NCI-H1930 (cell line): Measurements from ENCODE around the gene RFX1.
"Not testable (repeated sequence)": the region's sequence is repeated elsewhere in the genome, so short reads cannot be mapped to it uniquely, and the experiment has no call there.

Experiments
- DNase-seq, 2 experiments: peaks; one replicate each; lab custom pipeline; 2025; lab: John Stamatoyannopoulos, UW

Gene RFX1

GRCh38 chr19:14027856-14028450, 21.8 kb upstream of the RFX1 start, which contains the start of gene RLN3:
TSS of gene RLN3 (plus strand) at chr19:14028148. CDS start at chr19:14028205, 57 bp downstream.
- DNase-seq: no peak

DNA sequence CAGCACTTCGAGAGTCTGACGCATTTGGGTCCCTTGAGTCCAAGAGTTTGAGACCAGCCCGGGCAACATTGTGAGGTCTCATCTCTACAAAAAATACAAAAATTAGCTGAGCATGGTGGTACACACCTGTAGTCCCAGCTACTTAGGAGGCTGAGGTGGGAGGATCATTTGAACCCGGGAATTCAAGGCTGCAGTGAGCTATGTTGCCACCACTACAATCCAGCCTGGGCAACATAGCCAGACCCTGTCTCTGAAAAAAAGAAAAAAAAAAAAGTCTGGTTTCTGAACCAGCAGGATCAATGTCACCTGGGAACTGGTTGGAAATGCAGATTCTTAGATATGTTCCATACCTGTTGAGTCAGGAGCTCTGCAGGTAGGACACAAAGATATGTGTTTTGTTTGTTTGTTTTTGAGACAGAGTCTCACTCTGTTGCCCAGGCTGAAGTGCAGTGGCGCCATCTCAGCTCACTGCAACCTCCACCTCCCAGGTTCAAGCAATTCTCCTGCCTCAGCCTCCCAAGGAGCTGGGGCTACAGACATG, 20.6 kb upstream of the RFX1 start:
- DNase-seq: not testable (repeated sequence)

DNA sequence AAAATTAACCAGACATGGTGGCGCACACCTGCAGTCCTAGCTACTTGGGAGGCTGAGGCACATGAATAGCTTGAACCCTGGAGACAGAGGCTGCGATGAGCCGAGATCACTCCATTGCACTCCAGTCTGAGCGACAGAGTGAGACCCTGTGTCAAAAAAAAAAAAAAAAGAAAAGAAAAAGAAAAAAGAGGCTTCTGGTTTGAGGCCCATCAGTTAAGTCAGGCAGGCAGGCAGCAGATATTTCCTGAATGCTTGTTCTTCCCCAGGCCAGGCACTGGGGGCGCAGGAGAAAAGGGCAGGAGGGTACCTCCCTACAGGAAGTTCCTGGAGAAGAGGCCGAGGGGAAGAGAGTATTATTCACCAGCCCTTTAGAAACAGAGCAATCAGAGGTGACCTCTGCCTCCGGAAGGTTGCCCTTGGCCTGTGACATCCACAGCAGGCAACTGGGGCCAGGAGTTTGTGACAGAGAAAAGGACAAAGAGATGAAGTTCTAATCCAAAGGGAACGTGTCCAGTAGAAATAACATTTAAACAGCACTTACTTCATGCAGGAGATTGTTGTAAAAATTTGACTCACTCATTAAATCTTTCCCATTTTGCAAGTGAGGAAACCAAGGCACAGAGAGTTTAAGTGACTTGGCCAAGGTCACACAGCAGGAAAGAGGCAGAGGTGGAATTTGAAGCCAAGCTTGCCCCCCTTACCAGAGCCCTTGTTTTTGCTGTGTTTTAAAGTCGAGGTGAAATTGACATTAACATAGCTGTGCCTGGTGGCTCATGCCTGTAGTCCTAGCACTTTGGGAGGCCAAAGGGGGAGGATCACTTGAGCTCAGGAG, 17.5 kb upstream of the RFX1 start:
- no peak for DNase-seq

- no peak for DNase-seq
Measured at GRCh38 chr19:14022469-14022868, 16.3 kb upstream of the RFX1 start.

DNA sequence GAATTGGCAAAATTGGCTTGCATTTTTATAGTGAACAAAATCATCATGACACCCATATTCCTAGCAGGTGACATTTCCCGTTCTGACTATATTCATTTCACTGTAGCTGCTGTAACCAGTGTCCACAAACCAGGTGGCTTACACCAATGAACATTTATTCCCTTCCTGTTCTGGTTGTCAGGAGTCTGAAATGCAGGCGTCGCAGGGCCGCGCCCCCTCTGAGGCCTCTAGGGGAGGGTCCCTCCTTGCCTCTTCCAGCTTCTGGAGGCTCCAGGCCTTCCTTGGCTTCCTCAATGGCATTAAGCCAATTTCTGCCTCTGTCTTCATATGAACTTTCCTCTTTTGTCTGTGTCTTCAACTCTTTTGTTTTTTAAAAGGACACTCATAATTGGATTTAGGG, 15.4 kb upstream of the RFX1 start:
- DNase-seq: no peak

DNA sequence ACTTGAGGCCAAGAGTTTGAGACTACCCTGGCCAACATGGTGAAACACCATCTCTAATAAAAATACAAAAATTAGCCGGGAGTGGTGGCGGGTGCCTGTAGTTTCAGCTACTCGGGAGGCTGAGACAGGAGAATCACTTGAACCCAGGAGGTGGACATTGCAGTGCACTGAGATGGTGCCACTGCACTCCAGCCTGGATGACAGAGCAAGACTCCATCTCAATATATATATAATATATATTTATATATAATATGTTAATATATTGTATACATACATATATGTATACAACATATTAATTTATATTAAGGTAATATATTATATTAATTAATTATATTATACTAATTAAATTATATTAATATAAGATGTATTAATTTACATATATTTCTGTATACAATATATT, 13.6 kb upstream of the RFX1 start:
- not testable (repeated sequence) for DNase-seq

GRCh38 chr19:14019100-14019499, 13.0 kb upstream of the RFX1 start:
- DNase-seq: no peak

GRCh38 chr19:14015524-14016035, 9.5 kb upstream of the RFX1 start:
- no peak for DNase-seq

DNA sequence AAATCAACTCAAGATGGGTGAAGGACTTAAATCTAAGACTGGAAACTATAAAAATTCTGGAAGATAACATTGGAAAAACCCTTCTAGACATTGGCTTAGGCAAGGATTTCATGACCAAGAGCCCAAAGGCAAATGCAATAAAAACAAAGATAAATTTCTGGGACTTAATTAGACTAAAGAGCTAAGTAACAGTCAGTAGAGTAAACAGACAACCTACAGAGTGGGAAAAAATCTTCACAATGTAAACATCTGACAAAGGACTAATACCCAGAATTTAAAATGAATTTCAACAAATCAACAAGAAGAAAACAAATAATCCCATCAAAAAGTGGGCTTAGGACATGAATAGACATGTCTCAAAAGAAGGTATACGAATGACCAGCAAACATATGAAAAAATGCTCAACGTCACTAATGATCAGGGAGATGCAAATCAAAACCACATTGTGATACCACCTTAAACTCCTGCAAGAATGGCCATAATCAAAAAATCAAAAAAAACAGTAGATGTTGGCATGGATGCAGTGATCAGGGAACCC, 6.3 kb upstream of the RFX1 start:
- DNase-seq: no peak

- DNase-seq: peak in 1 of 2 experiments; percentile 81
Measured at GRCh38 chr19:14006766-14007562, 844 bp upstream of the RFX1 start.

DNA sequence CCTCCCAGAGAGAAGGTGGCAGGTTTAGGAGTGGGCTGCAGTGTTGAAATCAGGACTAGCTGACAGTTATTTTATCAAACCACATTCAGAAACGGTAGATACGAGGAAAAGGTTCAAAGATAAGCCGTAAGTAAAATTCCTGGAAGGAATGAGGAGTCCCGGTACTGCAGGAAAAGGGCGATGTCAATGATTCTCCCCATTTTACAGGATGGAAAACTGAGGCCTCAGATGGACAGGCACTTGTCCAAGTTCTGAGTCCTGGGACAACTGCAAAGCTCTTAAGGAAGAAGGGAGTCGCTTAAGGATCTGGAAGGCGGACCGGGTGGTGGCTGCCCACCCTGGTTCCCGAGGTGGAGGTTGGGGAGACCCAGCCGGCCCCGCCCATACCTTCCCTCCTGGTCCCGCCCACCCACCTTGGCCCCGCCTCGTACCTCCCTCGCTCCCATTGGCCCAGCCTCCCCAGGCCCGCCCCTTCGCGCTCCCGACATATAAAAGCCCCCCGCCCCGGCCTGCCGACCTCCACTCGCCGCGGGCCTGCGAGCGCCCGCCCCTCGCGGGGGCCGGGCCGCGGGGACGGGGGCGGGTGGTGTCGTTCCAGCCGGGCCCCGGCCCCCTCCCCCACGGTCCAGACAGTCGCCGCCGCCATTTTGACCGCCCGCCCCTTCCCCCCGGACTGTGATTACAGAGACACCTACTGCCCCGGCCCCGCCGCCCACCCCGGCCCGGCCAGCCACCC, 603 bp downstream of the RFX1 start:
- peak; percentile 57 to 69 for DNase-seq

DNA sequence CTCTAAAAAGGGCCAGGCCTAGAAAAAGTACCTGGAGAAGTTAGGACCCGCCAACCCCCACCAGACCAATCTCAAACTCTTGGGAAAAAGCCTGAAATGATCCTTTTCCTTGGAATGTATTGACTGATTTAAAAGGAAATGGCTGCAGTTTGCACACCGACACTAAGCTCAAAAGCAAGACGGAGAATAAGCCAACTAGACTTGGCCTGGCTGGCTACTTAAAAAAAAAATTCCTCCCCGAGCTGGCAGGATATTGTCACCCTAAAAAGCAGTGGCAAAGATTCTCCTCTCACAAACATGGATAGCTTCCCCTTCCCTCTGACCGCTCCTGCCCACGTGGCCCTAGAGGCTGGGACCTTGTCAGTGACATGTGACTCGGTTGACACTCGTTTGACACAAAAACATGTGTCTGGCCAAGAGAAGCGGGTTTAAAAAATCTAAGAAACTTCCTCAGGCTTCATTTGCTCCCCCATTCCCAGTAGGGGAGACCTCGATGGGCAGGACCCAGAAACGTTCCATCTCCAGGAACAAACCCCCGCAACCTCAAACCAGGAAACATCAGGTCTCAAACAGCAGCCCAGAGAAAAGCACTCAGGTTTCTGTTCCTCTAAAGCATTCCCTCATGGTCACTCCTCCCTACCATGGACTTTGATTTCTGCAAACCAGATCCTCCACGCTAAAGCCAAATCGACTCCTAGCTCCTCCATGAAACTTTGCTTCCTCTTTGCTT, 1.3 kb downstream of the RFX1 start:
- no peak for DNase-seq

DNA sequence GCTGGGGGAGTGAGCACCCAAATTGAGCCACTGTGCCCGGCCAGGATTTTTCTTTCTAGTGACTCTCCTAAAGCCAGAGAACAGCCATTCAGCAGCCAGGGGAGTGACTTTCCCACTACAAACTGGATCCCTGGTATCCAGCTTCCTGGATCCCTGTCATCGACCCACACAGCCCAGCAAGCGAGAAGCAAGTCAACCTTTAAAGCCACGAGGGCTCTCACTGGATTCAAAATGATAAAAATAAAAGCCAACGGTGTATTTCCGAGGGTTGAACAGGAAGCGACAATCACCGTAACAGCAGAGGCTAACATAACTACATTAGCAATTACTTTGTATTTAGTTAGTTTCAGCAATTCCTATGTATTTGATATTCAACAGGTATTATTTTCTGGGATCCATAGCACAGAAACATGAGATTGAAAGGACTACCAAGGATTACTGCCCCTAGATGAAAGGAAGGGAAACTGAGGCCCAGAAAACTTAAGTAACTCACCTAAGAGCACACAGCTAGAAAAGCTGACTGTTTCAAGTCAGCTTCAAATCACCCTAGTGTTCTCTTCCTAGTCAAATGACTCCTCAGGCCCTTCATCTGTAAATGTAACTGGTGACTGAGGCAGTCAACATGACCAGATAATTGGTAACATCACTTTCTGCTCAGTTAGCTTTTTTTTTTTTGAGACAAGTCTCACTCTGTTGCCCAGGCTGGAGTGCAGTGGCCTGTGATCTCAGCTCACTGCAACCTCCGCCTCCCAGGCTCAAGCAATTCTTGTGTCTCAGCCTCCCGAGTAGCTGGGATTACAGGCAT, 2.7 kb downstream of the RFX1 start:
- DNase-seq: no peak

- DNase-seq: no peak
Measured at GRCh38 chr19:14002571-14003250, 3.4 kb downstream of the RFX1 start.

DNA sequence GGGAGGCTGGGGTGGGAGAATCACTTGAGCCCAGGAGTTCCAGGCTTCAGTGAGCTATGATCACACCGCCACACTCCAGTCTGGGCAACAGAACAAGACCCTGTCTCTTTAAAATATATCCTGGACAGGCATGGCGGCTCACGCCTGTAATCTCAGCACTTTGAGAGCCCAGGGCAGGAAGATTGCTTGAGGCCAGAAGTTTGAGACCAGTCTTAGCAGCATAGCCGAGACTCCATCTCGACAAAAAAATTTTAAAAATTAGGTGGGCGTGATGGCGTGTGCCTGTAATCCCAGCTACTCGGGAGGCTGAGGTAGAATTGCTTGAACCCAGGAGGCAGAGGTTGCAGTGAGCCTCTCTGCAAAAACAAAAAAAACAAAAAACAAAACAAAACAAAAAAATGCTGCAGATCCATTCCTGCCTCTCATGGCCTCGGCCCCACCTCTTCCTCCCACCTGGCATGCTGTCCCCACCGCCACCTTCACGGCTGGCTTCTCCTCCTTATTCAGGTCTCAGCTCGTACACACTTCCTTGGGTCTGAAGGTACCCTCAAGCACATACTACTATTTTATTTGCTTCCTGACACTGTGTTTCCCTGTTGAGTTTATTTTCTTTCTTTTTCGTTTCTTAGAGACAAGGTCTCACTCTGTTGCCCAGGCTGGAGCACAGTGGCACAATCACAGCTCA, 5.3 kb downstream of the RFX1 start:
- DNase-seq: no peak

GRCh38 chr19:13999085-13999484, 7.0 kb downstream of the RFX1 start:
- DNase-seq: no peak

GRCh38 chr19:13998426-13998825, 7.7 kb downstream of the RFX1 start:
- DNase-seq: no peak

DNA sequence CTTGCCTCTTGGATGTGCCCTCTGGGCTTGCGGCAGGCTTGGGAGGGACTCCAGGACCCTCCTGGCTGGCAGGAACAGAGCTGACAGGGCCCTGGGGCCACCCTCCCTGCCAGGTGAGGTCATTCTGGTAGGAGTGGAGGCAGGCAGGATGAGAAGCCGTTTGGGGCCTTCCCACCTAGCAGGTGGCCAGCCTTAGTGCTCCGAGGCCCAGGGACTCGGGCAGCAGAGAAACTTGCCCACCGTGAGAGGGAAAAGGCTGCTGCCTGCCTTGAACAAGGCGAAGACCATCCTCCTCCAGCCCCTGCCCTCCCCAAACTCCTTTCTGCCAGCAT, 8.5 kb downstream of the RFX1 start:
- no peak for DNase-seq
